OCI-M2 (cell line): ENCODE measurements around the gene ABCB8.
A peak's percentile ranks its signal among the peaks of the same experiment; 100 is the strongest.
"Not testable (repeated sequence)": the region's sequence is repeated elsewhere in the genome, so short reads cannot be mapped to it uniquely, and the experiment has no call there.

ENCODE experiments used
- DNase-seq: peaks from one replicate; lab custom pipeline; 2025; ENCODE audit not compliant: unreplicated experiment; lab: John Stamatoyannopoulos, UW

Gene ABCB8

DNA sequence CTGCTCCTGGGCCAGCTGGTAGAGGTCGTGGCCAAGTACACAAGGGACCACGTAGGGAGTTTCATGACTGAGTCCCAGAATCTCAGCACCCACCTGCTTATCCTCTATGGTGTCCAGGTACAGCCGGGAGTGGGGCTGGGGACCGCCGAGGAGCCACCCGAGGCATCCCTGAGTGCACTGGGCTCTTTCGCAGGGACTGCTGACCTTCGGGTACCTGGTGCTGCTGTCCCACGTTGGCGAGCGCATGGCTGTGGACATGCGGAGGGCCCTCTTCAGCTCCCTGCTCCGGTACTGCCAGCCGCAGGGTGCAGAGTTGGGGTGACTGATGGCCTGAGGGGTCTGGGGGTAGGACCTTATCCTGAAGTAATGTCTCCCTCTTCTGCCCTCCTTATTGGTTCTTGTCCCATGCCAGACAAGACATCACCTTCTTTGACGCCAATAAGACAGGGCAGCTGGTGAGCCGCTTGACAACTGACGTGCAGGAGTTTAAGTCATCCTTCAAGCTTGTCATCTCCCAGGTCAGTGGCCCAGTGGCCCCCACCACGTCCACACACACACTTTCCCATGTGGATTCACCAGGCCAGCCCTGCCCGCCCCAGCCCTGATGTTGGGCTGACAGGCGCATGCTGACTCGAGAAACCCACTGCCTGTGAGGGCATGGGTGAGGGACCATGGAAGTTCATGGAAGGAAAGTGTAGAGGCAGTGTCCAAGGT lies 6.2 kb downstream of the ABCB8 start:
- no peak for DNase-seq

GRCh38 chr7:151035026-151035717 lies 6.9 kb downstream of the ABCB8 start:
- no peak for DNase-seq

DNA sequence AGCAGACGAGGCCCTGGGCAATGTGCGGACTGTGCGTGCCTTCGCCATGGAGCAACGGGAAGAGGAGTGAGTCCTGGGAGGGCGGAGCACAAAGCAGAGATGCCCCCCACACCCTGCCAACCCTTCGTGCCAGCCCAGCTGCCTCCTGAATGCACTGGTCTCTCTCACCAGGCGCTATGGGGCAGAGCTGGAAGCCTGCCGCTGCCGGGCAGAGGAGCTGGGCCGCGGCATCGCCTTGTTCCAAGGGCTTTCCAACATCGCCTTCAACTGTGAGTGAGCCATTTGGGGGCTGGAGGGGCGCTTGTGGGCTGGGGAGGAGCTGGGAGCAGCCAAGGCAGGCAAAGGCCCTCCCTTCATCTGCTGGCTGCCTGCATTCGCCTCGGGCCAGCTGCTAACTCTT lies 7.7 kb downstream of the ABCB8 start:
- no peak for DNase-seq

DNA sequence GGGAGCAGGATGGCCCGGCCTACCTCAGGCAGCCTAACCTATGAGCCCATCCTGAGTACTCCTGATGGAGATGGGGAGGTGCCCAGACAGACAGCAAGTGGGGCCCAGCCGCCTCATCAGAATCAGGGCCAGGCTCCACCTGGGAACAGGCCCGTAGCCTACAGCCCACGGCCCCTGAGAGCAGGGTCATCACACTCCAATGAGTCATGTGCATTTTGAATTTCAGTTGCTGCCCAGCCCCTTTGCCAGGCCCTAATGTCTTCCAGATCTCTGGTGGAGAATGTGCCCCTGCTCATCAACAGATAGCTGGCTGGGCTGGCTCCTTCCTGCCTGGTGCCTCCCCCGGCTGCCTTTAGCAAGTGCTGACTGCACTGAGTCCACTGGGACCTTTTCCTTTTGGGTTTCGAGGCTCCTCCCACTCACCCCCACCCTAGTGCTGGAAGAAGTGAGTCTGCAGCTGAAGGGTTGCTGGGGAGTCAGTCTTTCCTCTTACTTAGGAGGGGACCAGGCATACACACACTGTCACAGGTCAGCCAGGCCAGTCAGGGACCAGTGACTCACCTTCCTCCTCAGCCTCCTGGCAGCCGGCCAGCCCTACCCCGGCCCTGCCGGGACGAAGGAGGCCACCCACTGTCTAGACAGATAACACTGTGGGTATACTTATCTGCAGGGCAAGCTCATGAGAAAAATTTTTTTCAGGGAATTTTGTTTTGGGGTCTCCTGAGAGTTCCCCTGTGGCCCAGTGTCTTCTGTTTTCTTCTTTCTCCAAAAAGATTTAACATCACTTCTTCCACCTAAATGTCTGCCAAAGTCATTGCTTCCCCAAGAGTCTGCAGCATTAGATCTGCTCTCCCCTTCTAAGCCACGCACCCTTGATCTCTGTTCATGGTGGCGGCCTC lies 10.9 kb downstream of the ABCB8 start:
- peak; percentile 96 for DNase-seq

- no peak for DNase-seq
Observed at GRCh38 chr7:151039850-151040548, 11.7 kb downstream of the ABCB8 start.

- no peak for DNase-seq
Observed at GRCh38 chr7:151040616-151041375, 12.5 kb downstream of the ABCB8 start.

- not testable (repeated sequence) for DNase-seq
Observed at GRCh38 chr7:151043449-151043848, 15.2 kb downstream of the ABCB8 start.

DNA sequence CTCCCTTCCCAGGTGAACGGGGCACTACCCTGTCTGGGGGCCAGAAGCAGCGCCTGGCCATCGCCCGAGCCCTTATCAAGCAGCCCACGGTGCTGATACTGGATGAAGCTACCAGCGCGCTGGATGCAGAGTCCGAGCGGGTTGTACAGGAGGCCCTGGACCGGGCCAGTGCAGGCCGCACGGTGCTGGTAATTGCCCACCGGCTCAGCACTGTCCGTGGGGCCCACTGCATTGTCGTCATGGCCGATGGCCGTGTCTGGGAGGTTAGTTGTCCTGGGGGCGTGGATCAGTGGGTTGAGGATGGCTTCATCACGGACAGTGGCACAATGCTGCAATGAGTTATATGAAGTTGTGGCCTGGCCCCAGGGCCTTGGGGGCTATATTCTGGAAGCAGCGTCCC lies 15.7 kb downstream of the ABCB8 start:
- no peak for DNase-seq

- DNase-seq = no peak
Observed at GRCh38 chr7:151045262-151045661, 17.0 kb downstream of the ABCB8 start.

DNA sequence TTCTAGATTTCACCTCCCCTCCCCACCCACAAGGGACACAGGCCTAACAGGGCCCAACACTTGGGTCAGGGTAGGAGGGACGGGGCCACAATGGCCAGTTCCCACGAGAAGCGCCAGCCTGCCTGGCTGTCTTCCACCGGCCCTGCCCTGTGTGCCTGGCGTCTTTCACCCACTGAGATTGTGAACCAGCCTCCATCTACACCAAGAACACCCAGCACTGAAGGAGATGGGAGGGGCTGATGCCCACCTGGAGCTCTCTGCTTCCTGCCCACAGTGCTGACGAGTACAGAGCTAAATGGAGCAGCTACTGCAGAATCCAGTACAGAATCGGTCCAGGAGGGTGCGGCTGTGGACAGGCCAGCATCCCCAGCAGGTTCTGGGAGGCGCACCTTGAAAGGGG lies 17.7 kb downstream of the ABCB8 start:
- no peak for DNase-seq

DNA sequence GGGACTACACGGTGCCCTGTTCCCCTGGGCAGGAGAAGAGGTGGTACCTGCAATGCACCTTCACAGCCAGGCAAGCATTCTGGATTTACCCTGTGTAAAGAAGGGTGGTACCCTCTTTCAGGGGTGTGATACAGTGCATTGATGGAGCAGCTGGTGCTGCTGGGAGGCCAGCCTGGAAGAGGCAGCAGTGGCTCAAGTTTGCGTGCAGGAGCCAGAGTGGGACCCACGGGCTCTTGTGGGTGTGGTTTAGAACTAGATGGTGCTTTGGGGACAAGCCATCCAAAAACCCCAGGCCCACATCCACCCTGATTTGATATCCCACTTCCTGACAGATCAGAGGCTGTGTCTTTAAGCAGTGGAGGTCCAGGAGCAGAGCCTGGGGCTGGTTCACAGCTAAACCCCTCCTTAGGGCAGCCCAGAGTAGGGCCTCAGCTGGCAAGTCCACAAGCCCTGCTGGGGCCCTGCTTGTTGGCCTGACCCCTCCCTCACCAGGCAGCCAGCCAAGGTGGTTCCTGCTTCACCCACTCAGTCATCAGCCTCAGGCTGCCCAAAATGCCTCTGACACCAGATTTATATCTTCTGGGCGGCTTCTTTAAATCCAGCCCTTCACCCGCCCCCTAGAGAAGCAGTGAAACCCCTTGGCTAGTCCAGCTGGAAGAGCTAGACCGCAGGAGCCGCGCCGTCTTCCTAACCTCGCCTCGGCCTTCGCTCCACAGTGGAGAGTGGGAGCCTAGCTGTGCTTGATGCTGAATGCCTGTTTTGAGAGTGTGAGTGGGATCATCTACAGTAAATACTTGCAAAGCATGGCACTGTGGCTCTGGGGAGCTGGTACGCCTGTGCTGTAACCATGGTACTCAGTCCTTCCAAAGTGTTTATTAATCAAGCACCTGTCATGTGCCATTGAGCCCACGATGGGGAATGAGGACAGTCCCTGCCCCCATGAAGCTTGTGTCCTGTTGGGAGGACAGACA lies 18.6 kb downstream of the ABCB8 start:
- no peak for DNase-seq

DNA sequence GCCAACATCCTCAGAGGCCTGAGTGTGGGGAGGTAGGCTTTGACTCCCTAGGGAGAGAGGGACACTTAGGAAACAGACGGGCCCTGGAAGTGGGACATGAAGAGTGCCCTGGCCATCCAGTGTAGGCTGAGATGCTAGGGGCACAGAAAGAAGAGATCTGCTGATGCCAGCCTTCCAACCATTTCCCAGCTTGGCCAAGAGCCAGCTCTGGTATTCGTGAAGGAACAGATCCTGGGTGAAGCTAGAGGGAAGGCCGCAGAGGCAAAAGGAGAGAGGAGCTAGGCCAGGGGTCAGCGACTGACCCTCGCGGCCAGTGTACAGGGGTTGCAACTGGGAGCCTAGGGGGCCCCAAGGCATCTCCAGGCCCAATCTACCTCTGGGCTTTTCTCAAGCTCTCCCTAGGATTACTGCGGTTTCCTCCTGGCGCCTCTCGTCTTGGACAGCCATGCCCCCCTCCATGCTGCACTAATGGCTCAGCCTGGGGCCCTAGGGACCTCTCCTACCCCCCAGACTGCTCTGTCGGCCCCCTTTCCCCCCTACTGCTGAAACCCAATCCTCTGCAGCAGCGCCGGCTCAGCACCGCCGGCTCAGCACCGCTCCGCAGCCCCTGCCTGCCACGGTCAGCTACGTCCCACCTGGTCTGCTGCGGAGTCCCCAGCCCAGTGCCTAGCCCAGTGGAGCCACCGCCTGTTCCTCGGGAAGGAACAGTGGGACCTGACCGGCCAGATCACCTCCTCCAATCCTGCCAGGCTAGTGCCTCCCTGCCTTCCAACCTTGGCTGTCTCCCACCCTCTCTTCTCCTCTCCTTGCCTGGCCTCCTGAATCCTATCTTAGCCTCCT lies 19.9 kb downstream of the ABCB8 start, which contains the start of gene ASIC3:
Gene ASIC3 (plus strand): TSS at position 556 of the 840 bp plus-strand sequence. CDS start 355 bp downstream, outside the sequence.
- DNase-seq = no peak

GRCh38 chr7:151048911-151049463 lies 20.7 kb downstream of the ABCB8 start:
- DNase-seq = no peak

GRCh38 chr7:151051108-151051507 lies 22.9 kb downstream of the ABCB8 start:
- DNase-seq = no peak

DNA sequence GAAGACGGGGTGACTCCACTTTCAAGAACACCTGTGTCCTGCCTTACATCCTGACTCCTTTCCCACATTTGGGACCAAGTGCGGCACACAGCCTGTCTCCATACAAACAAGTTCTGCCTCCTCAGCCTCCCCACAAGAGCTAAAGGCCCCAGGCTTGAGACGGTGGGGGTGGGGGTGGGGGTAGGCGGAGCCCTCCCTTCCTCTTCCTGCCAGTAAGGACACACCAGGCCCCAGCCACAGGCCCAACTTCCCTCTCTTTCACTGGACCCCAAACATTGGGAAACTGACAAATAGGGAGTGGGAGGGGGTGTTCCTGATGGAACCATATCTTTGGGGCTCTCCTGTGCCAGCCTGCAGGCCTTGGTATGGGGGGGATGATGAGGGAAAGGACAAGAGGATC lies 24.8 kb downstream of the ABCB8 start:
- DNase-seq = no peak

- no peak for DNase-seq
Observed at GRCh38 chr7:151053751-151054150, 25.5 kb downstream of the ABCB8 start.

- DNase-seq = no peak
Observed at GRCh38 chr7:151056283-151056665, 28.0 kb downstream of the ABCB8 start.
